HG02870 (cell line): Measurements from ENCODE around the gene LYST.
"Not testable (repeated sequence)": the region's sequence is repeated elsewhere in the genome, so short reads cannot be mapped to it uniquely, and the experiment has no call there.

Source experiments
- ATAC-seq: cut with Tn5 transposase; IDR thresholded peaks from one replicate; pipeline ENCODE4 v1.9.1; 2021; ENCODE audit warnings: mild to moderate bottlenecking, moderate library complexity; ENCODE audit not compliant: unreplicated experiment

LYST gene

DNA sequence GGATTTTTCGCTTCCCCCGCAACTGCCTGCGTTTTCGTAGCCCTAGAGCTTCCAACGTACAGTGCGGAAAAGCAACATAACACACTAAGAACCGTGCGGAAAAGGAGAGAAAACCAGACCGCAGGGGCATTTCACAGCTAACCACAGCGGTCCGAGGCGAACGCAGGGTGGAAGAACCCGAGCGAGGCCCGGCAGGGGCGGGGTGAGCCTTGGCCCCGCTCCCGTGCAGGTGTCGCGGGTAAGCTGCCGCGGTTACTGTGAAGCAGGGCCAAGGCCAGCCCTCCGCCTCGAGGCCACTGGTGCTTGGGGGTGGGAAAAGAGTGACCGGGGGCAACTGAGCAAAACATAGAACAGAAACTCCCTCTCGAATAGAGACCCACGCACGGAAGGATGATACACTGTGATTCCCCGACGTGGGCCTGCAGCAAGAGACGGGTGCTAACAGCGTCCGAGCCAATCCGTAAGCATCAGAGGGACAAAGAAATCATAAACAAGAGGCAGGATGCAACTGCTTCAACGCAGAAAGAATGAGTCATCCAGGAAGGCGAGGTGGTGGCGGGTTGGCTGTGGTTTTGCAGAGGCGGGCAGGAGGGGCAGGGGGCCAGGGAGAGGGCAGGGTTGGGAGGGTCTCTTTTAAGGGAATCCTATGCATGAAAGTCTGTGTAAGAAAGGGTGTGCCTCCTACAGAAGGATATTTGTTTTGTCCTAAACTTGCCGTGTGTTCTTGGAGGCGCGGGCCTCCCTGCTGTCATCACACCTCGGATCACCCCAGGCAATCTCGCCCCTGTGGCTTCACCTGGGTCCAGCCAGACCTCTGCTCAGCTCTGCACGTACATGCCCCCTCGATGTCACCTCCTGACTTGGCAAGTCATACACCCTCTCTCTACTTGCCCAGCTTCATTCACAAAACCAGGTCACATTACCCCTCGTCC, 224.4 kb downstream of the LYST start:
- peak; percentile 50 for ATAC-seq

DNA sequence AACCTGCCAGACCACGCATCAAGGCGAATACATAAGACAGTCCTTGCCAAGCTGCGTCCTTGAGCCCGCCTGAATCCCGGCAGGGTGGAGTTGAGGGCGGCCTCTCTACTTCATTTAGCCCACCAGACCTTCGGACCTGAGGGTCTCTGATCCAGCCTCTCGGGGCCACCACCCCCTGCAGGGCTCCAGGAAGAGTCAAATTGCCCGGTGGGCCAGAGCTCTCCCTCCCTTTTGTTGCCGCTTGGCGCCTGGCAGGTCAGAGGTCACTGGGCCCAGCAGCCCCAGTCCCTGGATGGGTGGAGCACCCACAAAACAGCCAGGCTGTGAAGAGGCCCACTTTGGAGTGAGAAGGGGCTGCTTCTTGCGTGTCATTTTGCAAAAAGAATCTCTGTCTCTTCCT, 226.1 kb downstream of the LYST start:
- no peak for ATAC-seq

DNA sequence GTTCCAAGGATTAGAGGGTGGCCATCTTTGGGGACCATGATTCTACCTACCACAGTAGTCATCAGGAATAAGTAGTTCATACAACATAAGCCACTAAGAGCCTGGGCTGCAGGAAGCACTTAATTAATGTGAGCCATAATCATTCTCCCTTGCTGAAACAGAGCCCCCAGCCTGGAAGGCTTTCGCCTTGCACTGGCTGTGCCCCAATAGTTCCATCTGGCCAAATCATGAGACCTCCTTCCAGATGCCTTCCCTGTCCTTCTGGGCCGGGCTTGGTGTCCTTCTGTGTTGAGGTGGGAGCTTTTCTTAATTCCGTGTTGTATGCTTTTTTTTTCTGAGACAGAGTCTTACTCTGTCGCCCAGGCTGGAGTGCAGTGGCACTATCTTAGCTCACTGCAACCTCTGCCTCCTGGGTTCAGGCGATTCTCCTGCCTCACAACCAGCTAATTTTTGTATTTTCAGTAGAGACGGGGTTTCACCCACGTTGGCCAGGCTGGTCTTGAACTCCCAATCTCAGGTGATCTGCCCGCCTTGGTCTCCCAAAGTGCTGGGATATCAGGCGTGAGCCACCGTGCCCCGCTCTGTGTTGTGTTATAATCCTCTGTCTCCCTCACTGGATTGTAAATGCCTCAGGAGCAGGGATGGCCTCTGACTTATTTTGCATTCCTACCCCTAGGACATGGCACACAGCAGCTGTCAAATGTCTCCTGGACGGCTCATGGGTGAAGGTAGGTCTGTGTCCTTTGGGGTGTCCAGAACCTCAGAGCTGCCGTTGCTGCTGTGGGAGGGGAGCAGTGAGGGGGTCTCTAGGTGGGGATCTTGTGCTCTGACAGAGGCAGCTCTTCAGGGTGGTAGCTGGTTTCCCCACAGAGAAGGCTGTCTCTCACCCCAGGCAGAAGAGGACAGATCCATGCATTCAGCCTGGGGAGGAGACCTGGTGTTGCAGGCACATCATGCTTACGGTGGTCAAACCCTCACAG, 227.2 kb downstream of the LYST start:
- no peak for ATAC-seq

DNA sequence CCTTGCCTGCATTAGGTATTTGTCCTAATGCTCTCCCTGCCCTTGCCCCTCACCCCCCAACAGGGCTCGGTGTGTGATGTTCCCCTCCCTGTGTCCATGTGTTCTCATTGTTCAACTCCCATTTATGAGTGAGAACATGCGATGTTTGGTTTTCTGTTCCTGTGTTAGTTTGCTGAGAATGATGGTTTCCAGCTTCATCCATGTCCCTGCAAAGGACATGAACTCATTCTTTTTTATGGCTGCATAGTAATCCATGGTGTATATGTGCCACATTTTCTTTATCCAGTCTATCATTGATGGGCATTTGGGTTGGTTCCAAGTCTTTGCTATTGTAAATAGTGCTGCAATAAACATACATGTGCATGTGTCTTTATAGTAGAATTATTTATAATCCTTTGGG, 228.1 kb downstream of the LYST start:
- ATAC-seq = not testable (repeated sequence)

DNA sequence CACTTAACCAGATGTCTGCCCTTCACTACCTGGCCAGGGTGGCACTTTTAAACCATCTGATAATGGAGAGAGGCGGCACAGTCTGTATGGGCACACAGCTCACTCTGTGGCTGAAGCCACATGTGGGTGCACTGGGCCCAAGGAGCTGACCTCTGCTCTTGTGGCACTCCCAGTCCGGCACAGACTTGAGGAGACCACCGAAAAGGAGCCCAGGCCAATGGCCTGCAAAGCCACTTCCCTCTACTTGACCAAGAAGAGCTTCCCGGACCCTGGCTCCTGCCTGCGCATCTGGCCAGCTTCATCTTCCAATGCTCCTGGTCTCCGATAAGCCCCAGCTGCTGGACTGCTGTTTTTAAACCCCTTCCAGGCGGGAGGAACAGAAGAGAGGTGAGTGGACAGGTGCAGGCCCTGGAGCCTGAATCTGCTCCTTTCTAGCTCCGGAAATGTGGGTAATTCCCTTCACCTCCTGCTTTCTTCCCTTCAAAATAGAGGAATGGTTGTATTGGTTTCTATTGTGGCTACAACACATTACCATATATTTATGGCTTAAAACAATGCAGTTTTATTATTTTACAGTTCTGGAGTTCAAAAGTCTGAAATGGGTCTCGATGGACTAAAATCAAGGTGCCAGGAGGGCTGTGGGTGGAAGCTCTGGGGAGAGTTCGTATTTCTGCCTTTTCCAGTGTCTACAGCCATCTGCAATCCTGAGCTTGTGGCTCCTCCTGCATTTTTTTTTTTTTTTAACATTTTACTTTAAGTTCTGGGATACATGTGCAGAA, 228.8 kb downstream of the LYST start:
- ATAC-seq = no peak

DNA sequence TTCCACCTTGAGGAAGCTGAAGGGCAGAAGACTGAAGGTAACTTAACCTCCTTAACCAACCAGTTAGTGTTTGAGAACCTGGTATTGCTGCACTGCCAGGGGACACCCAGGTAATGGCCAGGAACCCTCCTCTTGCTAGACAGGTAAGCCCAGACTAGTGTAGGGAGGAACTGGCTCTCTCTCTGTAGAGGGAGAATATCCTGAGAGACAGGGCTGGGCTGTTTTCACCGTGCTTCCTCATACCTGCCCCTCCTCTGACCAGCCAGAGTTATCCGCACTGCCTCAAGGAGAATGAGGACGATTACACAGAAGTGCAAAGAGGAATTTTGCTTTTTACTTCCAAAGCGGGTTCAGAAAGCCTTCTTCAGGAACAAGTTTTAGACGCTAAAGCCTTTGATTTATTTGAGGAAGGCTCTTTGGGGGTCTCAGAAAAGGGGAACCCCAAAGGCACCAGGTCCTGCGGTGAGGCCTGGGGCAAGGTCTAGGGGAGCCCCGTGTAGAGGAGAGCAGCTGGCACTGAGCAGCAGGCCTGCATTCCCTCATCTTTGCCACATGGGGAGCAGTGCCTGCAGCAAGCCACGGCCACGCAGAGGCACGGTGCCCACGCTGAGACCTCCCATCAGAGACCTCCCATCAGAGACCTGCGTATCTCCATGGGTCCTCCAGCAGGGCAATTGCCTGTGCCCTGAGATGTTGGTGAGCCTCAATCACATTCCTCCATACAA, 230.6 kb downstream of the LYST start:
- no peak for ATAC-seq

DNA sequence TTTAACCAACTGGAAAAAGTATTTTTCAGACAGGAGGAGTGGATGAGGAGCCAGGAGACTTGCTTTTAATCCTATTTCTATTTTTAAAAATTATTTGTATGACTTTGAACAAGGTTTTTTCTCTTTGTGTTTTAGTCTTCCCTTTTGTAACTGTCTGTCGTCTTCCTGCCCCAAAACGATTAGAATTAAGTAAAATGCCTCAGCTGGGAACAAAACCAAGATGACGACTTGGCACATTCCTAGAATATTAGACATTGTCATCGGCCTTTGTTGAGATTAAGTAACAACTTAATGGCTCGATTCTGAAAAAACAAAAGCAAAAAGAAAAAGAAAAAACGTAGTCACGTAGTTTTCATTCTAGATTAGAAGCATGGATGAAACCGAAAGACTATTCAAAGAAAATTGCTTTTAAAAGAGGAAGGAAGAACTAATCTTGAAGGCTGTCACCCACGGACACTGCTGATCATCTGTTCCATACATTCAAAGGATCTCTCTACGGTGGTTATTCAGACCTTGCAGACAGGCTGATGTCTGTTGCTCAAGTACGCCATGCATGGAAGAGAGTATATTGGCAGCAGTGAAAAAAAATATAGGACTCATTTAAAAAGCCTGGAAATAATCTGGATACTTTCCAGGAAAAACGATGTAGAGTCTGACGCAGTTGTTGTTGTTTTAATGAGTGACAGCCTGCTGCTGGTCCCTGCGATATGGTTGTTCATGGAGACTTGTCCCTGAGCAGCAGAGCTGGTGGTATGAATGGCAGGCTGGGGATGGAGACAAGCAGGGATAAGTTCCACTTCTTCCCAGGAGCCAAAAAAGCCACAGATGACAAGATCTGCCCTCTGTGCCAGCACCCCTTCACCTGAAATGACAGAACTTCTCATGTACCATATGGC, 234.0 kb downstream of the LYST start:
- ATAC-seq = peak; percentile 86

DNA sequence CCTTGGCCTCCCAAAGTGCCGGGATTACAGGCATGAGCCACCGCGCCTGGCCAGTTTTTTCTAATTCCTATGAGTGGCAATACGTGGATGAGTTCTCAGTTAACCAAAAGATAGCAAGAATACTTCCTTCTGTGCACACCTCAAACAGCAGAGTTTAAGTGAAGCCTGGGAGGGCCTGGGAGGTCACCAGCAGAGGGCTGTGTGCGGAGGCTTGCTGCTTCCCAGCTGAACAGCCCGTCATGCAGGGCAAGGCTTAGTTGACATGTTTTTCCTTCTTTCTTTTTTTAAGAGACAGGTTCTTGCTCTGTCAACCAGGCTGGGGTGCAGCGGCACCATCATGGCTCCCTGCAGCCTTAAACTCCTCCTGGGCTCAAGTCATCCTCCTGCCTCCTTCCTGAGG, 234.9 kb downstream of the LYST start:
- ATAC-seq = no peak

DNA sequence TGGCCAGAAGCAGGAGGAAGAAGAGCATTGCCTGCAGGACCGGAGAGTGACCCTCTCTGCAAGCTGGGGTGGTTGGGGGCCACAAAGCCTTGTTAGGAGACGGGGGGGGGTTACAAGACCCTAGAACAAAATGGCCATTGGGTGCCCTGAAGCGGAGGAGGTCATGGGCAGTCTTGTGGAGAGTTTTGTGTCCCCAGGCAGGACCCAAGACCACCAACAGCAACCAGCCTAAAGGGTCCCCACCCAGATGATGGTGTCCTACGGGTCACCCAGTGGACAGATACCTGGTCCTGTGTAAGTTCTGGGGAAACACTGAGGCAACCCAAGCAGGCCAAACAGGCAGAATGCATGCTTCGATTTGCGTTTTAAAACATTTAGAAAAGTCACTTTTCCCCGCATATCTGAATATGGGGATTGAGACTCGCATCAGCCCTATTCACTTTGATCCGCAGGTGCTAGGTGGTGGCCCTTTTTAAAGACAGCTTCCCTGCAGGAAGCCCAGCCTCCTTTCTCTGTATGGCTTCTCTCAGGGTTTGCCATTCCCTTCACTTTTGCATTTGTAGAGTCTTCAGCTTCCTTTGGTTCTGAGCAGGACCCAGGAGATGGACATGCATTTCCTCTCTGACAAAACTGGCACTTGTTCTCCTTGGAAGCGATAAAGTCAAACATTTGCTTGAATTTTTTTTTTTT, 238.2 kb downstream of the LYST start:
- no peak for ATAC-seq

DNA sequence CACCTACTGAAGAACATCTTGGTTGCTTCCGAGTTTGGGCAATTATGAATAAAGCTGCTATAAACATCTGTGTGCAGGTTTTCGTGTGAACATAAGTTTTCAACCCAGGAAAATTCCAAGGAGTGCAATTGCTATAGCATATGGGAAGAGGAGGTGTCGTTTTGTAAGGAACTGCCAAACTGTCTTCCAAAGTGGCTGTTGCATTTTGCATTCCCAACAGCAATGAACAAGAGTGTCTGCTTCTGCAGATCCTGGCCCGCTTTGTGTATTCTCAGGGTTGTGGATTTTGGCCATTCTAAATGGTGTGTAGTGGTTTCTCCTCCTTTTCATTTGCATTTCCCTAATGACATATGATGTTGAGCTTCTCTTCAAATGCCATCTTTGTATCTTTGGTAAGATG, 240.9 kb downstream of the LYST start:
- no peak for ATAC-seq

DNA sequence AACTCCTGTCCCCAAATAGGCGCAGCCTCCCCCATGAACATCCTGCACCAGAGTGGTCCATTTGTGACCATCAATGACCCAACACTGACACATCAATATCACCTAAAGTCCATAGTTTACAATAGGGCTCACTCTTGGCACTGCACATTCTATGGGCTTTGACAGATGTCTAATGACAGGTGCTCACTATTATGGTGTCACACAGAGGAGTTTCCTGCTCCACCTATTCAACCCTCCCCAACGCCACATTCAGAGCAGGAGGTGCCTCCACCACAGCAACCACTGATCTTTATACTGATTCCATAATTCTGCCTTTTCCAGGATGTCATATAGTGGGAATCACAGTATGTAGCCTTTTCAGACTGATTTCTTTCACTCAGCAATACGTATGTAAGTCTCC, 241.4 kb downstream of the LYST start:
- ATAC-seq = no peak

DNA sequence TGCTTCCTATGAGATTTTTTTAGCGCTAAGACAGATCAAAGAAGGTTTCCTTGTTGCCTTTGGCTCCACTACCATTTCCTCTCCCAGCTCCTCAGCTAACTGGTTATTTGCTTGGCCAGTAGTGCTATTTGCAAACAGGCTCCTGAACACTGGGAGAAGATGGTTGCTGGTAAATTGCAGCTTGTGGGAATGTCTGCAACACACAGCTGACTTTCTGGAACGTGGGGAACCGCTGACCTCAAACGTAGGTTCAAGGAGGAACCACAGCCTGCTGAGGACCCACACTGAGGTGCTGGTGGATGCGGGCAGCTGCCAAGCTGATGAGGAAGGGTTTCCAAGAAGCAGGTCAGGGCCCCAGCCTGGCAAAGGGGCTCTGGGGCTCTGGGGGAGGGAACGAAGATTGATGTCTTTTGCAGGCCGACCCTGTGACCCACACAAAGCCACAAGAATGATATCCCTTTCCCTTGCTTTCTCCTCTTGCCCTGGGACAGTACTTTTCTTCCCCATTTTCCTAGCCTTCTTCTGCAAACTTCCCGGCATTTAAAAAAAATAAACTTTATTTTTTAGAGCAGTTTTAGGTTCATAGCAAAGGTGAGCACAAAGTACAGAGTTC, 241.9 kb downstream of the LYST start:
- no peak for ATAC-seq

DNA sequence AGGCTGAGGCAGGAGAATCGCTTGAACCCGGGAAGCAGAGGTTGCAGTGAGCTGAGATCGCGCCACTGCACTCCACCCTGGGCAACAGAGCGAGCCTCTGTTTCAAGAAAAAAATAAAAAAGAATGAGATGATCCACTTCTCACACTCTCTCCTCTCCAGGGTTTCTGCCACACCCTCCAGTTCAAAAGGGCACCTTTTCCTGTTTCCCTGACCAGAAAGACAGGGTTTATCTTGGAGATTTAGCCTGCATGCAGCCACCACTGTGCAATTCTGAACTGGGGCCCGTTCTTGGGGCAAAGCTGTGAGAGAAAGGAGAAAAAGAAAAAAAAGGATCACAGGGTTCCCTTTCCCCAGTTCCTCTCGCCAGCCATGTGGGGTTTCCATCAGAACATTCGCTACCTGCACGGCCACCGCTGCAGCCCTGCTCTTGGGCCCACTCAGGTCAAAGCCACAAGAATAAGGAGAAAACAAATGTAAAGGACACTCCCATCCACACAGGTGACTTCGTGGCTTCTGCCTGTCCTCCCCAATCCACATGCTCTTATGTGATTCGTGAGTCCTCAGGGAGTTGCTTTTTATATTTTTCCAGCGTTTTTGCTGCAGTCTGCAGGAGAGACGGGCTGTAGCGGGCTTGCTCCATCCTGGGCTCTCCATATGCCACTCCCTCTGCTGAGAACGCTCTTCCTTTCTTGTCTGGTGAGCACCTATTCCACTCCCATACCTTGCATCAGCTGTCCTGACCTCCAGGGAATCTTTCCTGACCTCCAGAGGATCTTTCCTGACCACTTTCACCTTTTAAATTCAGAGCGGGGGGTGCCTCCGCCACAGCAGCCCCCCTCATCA, 243.5 kb downstream of the LYST start:
- ATAC-seq = no peak

DNA sequence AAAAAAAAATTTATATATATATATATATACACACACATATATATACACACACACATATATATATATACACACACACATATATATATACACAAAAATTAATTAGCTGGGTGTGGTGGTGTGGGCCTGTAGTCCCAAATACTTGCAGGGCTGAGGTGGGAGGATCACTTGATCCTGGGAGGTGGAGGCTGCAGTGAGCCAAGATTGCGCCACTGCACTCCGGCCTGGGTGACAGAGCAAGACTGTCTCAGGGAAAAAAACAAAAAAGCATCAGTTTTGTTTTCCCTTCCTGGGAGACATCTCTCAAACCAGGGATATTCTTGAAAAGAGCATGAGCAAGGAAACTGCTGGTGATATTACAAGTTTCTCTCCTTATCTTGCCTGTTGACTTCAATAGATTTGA, 247.6 kb downstream of the LYST start:
- ATAC-seq = not testable (repeated sequence)

DNA sequence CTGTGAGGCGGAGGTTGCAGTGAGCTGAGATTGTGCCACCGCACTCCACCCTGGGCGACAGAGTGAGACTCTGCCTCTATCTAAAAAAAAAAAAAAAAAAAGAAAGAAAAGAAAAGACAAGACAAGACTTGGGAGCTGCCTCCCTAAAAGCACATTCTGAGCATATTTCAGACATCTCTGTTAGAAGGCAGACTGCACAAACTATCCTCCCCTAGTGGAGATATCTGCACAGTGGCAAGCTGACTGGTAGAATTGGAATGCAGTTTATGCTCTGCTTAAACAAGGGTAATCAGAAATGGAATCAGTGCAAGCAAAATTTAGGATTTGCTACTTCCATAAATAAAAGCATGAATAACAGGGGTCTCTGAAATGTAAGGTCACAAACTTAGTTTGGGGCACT, 248.9 kb downstream of the LYST start:
- ATAC-seq = no peak

DNA sequence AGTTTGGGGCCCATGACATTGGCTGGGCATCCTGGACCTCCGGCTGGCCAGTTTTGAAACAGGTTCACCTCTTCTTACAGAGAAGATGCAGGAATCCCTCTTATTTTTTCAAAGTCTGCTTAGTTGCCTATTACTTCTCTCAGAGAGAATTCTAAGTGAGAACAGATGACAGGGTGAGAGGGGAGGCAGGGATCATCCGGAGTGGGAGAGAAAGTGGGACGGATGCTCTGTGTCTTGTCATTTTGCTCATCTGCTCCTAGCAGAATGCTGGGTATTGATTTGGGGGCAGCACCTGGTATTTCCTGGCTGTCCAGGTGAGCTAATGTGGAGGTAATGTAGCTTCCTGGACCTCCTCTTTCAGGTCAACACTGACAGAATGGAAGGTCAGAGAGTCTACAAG, 249.6 kb downstream of the LYST start:
- ATAC-seq = no peak

DNA sequence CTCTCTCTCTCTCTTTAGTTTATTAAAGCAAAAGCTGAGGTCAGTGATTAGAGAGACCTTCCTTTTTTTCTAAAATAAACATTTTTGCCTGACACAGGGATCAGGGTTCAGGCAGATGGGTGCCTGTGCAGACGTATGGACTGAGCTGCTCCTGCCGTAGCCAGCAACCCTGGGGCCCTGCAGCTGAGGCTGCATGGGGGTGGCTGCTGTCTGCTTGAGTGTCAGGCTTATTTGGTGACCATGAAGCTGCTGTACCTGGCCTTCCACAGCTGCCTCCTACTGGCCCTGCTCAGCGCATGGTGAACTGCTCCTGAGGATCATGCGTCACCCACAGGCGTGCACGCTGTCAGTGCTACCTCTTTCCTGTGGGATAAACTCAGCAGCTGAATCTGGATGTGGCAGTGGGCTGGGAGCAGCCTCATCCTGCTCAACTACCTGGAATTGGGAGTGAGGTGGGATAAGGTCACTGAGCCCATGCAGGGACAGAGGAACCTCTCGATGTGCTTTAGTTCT, 252.2 kb downstream of the LYST start:
- ATAC-seq = no peak
